HL-60/S4 (cell line): ENCODE data around the gene ARHGEF39.
"Not testable (repeated sequence)": the region's sequence is repeated elsewhere in the genome, so short reads cannot be mapped to it uniquely, and the experiment has no call there.

Experiments
- in situ Hi-C: fragments of 300-500 bp; cut with MboI; formaldehyde crosslinking; loops from 2 replicates; pipeline ENCODE4 v1.14.3; 2022; ENCODE audit warnings: low sequenced_read_pairs

The ARHGEF39 gene

GRCh38 chr9:35653611-35654010, 11.4 kb downstream of the ARHGEF39 start:
- in situ Hi-C loops, result no loop called here

GRCh38 chr9:35652829-35653209, 12.2 kb downstream of the ARHGEF39 start:
- in situ Hi-C loops, result no loop called here

DNA sequence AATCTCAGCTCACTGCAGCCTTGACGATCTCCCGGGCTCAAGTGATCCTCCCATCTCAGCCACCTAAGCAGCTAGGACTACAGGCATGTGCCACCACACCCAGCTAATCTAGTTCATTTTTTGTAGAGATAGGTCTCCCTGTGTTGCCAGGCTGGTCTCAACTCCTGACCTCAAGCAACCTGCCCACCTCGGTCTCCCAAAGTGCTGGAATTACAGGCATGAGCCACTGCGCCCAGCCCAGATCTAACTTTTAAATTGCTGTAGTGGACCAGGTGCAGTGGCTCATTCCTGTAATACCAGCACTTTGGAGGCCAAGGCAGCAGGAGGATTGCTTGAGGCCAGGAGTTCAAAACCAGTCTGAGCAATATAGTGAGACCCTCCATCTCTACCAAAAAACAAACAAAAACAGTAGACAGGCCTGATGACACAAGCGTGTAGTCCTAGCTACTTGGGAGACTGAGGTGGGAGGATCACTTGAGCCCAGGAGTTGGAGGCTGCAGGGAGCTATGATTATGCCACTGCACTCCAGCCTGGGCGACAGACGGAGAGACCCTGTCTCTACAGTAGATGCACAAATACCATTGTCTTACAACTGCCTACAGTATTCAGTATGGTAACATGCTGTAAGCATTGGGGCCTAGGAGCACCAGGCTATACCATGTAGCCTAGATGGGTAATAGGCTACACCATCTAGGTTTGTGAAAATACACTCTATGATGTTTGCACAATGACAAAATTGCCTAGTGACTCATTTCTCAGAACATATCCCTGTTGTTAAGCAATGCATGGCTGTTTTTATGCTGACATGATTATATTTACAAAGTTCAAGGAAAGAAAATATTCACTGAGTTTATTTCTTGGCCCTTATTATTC, 12.8 kb downstream of the ARHGEF39 start:
- in situ Hi-C loops, result no loop called here

GRCh38 chr9:35650341-35651158, 14.4 kb downstream of the ARHGEF39 start, which contains the start of gene SIT1:
Gene SIT1 (minus strand): TSS chr9:35650931. CDS start chr9:35650853, 78 bp downstream.
- in situ Hi-C loops, result no loop called here

DNA sequence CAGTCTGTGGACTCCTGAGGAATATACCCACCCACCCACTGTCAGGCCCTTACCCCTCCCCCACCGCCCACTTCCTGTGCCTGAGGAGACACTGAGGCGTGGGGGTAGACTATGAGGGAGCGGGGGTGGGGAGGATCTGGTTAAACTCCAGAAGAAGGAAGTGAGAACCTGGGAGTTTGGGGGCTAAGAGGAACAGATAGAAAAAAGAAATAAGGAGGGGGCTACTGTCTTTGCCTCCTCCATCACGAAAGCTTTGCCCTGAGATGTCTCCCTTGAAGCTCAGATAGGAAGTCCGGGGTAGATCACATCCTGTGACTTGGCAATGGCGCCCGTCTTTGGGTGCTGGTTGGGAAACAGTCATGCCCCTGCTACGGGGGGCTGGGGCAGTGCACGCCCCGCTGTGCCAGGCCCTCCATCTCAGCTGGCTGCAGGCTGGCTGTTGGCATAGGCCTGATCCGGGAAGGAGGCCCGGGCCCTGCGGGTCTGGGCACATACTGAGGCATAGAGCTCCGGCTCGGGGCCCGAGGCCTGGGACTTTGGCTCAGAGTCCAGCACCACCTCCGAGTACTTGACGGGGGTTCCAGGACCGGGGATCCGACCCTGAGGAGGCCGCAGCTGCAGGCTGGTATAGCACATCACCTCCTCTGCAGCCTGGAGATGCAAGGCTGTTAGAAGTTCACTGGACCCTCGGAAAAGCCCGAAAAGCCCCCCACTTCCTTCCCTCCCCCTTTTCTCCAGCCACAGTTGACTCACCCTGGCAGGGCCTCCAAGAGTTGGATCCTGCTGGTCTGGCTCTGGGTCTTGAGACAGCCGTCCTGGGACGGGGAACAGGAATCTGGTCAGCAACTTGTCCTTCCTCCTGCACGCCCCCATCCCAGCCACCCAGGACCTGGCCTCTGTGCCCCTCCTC, 15.3 kb downstream of the ARHGEF39 start:
- in situ Hi-C loops, result no loop called here

DNA sequence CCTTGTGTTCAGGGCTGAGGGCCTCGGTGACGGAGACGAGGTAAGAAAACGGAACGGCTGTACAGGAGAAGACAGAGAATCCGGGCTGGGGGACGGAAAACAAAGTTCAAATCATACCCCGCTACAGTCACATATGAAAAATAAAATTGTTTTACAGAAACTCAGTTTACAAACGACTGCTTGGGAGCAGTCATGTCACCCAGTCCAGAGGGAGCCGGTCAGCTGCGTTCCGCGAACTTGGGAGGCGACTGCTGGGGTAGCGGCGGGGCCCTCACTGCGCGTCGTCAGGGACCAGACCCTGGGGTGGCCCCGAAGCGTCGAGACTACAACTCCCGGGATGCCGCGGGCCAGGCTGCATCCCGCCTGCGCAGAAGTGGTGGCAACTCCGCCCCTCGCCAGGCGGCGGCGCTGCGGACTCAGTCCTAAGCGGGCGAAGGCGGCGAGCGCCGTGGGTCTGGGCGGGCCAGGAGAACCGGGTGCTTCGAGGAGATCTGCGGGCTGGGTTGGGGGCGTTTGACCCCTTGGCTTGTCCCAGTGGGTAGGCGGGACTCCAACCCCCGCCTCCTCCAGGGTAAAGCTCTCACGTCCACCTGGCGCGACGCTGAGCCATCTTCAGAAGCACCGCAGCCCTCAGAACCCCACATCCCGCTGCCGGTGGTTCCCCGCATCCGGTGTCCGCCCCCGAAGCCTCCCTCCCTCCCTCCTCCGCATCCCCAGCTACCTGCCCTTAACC, 18.3 kb downstream of the ARHGEF39 start:
- in situ Hi-C loops, result no loop called here

GRCh38 chr9:35646153-35646532, 18.9 kb downstream of the ARHGEF39 start:
- in situ Hi-C loops, result no loop called here

- in situ Hi-C loops, result not testable (repeated sequence)
Measured at GRCh38 chr9:35645736-35646135, 19.3 kb downstream of the ARHGEF39 start.

- in situ Hi-C loops, result no loop called here
Measured at GRCh38 chr9:35643046-35643445, 21.9 kb downstream of the ARHGEF39 start.

DNA sequence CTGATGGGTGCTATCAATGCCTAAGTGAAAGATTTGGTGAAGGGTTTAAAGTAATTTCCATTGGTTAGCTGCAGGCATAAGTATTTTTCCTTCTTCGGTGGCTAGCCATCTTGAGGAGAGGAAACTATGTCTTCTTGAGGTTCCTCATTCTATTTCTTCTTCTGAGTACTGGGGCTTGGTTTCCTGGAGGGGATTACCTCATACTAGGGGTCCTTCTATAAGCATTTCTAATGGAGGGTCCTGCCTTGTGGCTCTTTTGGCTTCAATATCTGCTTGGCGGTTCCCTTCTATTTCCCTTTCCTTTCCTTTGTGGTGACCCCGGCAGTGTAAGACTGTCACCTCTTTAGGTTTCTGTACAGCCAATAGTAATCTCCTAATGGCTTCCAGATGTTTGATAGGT, 23.5 kb downstream of the ARHGEF39 start:
- in situ Hi-C loops, result not testable (repeated sequence)

DNA sequence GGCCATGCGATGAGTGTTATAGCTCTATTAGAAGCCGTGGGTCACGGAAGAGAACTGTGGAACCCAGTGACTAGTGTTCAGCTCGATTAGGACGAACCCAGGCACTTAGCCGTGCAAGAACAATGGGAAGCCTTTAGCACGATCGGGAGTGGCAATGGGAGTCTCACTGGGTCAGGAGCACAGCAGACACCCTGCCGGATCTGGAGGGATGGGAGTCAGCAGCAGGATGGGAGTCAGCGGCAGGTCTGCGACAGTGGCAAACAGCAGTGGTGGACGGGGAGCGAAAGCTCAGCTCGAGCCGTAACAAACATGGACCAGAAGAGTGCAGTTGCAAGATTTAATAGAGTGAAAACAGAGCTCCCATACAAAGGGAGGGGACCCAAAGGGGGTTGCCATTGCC, 24.6 kb downstream of the ARHGEF39 start:
- in situ Hi-C loops, result not testable (repeated sequence)

DNA sequence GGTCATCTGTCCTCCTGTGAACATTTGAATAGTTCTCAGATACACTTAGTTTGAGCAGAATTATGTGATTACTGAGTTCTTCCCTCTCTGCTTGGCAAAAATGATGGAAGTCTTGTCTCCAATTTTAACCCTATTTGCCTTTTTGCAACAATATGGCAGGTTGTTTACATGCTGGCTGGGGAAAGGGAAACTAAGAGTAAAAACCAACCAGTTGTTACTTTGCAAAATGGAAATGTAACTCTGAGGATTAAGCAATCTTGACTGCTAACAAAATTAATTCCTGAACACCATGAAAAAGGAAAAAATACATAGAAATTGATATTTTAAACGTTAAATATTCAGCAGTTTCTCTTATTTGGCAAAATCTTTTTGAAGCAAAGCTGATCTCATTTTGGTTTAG, 25.4 kb downstream of the ARHGEF39 start:
- in situ Hi-C loops, result no loop called here

DNA sequence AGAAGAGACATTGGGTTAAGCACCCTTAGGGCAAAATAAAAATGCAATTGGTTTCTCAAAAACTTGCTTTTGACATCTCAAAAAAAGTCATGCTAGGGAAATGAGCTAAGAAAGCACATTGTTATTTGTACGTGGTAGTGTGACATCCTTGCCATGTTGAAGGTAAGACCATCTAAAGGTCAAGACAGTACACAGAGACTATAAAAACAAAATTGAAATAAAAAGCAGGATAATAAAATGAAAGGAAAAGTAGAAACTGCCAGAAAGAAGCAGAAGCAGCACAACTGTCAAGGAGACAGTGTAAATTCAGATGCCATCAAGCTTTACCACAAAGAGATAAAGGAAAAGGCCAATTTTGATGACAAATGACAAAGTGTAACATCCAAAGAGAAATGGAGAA, 25.8 kb downstream of the ARHGEF39 start:
- in situ Hi-C loops, result not testable (repeated sequence)

DNA sequence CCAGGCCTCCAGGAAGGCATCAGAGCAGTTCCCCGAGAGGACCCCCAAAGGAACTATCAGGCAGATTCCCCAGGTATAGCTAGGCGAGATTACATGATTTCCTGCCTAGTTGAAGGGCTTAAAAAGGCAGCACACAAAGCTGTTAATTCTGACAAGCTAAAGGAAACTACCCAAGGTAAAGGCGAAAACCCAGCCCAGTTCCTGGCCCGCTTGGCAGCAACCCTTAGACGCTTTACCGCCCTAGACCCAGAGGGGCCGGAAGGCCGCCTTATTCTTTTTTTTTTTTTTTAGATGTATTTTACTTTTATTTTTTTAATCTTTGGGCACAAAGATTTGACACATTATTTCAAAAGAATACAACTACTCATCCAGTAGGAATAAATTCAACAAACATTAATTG, 26.2 kb downstream of the ARHGEF39 start:
- in situ Hi-C loops, result not testable (repeated sequence)

DNA sequence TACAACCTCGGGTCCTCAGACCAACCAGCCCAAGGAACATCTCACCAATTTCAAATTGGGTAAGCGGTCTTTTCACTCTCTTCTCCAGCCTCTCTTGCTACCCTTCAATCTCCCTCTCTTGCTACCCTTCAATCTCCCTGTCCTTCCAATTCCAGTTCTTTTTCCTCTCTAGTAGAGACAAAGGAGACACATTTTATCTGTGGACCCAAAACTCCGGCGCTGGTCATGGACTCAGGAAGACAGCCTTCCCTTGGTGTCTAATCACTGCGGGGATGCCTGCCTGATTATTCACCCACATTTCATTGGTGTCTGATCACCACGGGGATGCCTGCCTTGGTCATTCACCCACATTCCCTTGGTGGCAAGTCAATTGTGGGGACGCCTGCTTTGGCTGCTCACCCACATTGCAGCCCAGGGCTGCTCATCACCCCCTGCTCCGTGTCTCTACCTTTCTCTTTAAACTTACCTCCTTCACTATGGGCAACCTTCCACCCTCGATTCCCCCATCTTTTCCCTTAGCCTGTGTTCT, 27.5 kb downstream of the ARHGEF39 start:
- in situ Hi-C loops, result not testable (repeated sequence)

DNA sequence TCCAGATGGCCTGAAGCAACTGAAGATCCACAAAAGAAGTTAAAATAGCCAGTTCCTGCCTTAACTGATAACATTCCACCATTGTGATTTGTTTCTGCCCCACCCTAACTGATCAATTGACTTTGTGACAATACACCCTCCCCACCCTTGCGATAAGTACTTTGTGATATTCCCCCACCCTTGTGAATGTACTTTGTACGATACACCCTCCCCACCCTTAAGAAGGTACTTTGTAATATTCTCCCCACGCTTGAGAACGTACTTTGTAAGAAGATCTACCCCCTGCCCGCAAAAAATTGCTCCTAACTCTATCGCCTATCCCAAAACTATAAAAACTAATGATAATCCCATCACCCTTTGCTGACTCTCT, 28.1 kb downstream of the ARHGEF39 start:
- in situ Hi-C loops, result not testable (repeated sequence)

DNA sequence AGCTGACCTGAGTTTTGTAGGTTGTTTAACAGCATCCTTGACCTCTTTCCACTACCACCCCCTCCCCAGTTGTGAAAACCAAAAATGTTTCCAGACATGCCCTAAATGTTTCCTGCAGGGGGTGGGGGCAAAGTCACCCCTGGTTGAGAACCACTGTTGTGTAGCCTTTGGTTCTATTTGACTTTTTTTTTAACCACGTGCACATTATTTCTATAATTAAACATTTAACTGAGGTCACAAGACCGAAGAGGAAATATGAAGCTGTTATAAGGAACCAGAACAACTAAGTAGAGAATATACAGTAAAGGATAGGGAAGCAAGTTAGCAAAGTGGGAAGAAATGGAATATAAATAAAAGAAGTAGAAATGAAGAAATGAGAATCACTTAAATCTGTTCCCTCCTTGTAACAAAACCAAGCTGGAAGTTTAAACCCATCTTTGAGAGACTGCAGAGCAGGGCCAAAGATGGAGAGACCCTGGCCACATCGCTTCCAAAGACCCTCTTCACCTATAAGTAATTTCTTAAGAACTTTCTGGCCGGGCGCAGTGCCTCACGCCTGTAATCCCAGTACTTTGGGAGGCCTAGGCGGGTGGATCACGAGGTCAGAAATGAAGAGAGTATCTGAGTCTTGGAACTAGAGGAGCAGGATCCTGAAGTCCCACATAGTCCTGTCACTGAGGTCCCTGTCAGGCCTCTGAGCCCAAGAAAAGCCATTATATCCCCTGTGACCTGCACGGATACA, 28.7 kb downstream of the ARHGEF39 start:
- in situ Hi-C loops, result no loop called here

DNA sequence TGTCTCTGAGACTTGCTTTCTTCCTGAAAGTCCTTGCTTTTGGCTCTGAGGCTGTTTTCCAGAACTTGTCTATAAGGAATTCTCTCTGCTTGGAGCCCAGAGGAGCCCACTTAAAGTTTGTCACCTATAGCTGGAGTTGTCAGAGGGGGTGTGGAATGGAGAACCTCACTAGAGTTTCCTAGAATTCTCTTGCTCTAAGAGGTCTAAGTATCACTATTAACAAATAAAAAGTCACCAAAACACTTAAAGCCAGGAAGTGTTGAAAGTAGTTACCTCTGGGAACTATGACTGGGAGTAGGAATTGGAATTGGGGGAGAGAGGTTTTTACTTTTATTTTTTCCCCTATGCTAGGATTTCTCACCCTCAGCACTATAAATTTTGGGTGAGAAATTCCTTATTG, 29.3 kb downstream of the ARHGEF39 start:
- in situ Hi-C loops, result no loop called here

GRCh38 chr9:35629597-35629996, 35.4 kb downstream of the ARHGEF39 start:
- in situ Hi-C loops, result no loop called here
